ENCODE measurements around the gene CHSY1. TPM values are rescaled to one million over a fixed set of nuclear protein-coding genes. Genes with fewer than 3 reads are reported as not detected.

The CHSY1 gene, protein sequence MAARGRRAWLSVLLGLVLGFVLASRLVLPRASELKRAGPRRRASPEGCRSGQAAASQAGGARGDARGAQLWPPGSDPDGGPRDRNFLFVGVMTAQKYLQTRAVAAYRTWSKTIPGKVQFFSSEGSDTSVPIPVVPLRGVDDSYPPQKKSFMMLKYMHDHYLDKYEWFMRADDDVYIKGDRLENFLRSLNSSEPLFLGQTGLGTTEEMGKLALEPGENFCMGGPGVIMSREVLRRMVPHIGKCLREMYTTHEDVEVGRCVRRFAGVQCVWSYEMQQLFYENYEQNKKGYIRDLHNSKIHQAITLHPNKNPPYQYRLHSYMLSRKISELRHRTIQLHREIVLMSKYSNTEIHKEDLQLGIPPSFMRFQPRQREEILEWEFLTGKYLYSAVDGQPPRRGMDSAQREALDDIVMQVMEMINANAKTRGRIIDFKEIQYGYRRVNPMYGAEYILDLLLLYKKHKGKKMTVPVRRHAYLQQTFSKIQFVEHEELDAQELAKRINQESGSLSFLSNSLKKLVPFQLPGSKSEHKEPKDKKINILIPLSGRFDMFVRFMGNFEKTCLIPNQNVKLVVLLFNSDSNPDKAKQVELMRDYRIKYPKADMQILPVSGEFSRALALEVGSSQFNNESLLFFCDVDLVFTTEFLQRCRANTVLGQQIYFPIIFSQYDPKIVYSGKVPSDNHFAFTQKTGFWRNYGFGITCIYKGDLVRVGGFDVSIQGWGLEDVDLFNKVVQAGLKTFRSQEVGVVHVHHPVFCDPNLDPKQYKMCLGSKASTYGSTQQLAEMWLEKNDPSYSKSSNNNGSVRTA
- total RNA-seq (2021; fragmentation: NEBNext Ultra II Directional; extraction: Animal tissue kit (Norgen Biotek cat#: 25700)) = 10 to 100 TPM; 29.2 to 44.2 (median 40.0) TPM
- long read RNA-seq, partial matches to known transcripts = 3 of 12 reads
- long read RNA-seq, other reads (novel, unspliced or antisense) = 9 of 12 reads

GRCh38 chr15:101251830-101252820 lies at the start of gene CHSY1:
TSS of gene CHSY1 (minus strand) at chr15:101252048. CDS start at chr15:101251456, 592 bp downstream.
- peaks cover 20% of the 10 kb centered on the region for H3K36me3 Mint-ChIP-seq (ENCODE audit: low read depth)
- peaks cover 5% of the 10 kb centered on the region; the same call in 1 of the 2 replicates for H3K27me3 Mint-ChIP-seq (ENCODE audit: insufficient read depth)
- peak within 1 kb of the TSS; percentile 97 for H3K4me3 Mint-ChIP-seq
- H3K27ac Mint-ChIP-seq = peak within 1 kb of the TSS; percentile 94
- H3K4me1 Mint-ChIP-seq (ENCODE audit: low read depth) = peaks cover 44% of the 10 kb centered on the region
- no peaks in the 10 kb centered on the region for H3K9me3 Mint-ChIP-seq
- TF ChIP-seq, protein P1, sequence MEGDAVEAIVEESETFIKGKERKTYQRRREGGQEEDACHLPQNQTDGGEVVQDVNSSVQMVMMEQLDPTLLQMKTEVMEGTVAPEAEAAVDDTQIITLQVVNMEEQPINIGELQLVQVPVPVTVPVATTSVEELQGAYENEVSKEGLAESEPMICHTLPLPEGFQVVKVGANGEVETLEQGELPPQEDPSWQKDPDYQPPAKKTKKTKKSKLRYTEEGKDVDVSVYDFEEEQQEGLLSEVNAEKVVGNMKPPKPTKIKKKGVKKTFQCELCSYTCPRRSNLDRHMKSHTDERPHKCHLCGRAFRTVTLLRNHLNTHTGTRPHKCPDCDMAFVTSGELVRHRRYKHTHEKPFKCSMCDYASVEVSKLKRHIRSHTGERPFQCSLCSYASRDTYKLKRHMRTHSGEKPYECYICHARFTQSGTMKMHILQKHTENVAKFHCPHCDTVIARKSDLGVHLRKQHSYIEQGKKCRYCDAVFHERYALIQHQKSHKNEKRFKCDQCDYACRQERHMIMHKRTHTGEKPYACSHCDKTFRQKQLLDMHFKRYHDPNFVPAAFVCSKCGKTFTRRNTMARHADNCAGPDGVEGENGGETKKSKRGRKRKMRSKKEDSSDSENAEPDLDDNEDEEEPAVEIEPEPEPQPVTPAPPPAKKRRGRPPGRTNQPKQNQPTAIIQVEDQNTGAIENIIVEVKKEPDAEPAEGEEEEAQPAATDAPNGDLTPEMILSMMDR (IDR thresholded peaks at IDR 0.05) = peak; percentile 54
- peak; percentile 89 for DNase-seq

- H3K27me3 Mint-ChIP-seq (ENCODE audit: insufficient read depth) = no peaks in the 10 kb centered on the region; the same call in 1 of the 2 replicates
Measured at GRCh38 chr15:101296418-101297405, 44.9 kb upstream of the CHSY1 start.

DNA sequence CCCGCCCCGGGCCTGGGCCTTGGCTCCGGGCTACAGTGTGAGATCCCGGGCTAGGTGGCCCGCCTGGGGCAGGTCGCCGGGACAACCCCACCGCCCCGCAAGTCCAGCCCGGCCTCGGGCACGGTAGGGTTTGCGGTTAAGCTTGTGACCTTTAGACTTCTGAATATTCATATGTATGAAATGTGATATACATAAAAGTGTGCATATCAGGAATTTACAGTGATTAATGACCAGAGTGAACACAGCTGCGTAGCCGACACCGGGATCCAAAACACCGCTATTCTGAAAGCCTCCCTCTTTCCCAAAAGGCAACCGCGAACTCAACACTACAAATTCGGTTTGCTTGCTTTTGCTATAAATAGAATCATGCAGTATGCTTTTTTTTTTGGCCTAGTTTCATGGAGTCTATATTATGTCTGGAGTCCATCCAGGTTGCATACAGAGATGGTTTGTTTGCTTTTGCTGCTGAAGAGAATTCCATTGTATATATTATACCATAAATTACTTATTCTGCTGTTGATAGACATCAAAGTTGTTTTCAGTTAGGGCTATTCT lies 43.8 kb upstream of the CHSY1 start:
- DNase-seq = no peak
- peaks cover 17% of the 10 kb centered on the region for H3K36me3 Mint-ChIP-seq (ENCODE audit: low read depth)
- peak overlapping the region; percentile 73 for H3K27ac Mint-ChIP-seq
- H3K27me3 Mint-ChIP-seq (ENCODE audit: insufficient read depth) = no peaks in the 10 kb centered on the region; the same call in 1 of the 2 replicates
- TF ChIP-seq, protein P1 (IDR thresholded peaks at IDR 0.05) = no peak
- peaks cover 7% of the 10 kb centered on the region; the same call in 1 of the 2 replicates for H3K9me3 Mint-ChIP-seq
- H3K4me3 Mint-ChIP-seq = peak overlapping the region; percentile 99
- H3K4me1 Mint-ChIP-seq (ENCODE audit: low read depth) = peaks cover 40% of the 10 kb centered on the region

More at GRCh38 chr15:101296418-101297405, 44.9 kb upstream of the CHSY1 start:
- Mint-ChIP-seq H3K9me3 (peaks cover 7% of the 10 kb centered on the region; the same call in 1 of the 2 replicates), H3K4me1 (ENCODE audit: low read depth) (peaks cover 36% of the 10 kb centered on the region), H3K36me3 (ENCODE audit: low read depth) (peaks cover 17% of the 10 kb centered on the region), H3K4me3 (peak overlapping the region; percentile 99), H3K27ac (peak overlapping the region; percentile 73)
- DNase-seq = peak; percentile 59
- TF ChIP-seq, protein P1 (IDR thresholded peaks at IDR 0.05) = no peak

GRCh38 chr15:101294731-101295606 lies 43.1 kb upstream of the CHSY1 start, which contains the start of gene SNRPA1:
TSS of gene SNRPA1 (minus strand) at chr15:101295248. CDS start at chr15:101295178, 70 bp downstream.
- DNase-seq = peak; percentile 95
- peaks cover 7% of the 10 kb centered on the region; the same call in 1 of the 2 replicates for H3K9me3 Mint-ChIP-seq
- peak within 1 kb of the TSS; percentile 95 for H3K27ac Mint-ChIP-seq
- TF ChIP-seq, protein P1 (IDR thresholded peaks at IDR 0.05) = 0 out of 2 replicates have a peak, but pooled peaks have one; percentile 6
- peaks cover 17% of the 10 kb centered on the region for H3K36me3 Mint-ChIP-seq (ENCODE audit: low read depth)
- no peaks in the 10 kb centered on the region; the same call in 1 of the 2 replicates for H3K27me3 Mint-ChIP-seq (ENCODE audit: insufficient read depth)
- H3K4me3 Mint-ChIP-seq = peak within 1 kb of the TSS; percentile 99
- peaks cover 40% of the 10 kb centered on the region for H3K4me1 Mint-ChIP-seq (ENCODE audit: low read depth)

All from HFFc6 (cell line).